A673 (cell line): Measurements from ENCODE around the gene AOPEP. TPM values are rescaled to one million over a fixed set of nuclear protein-coding genes. Genes with fewer than 3 reads are reported as not detected.

Experiments used
- BruUV-seq: library from RNA; stranded (reverse); fragments of 400-500 nt; replicated peaks from 2 replicates; lab custom pipeline; 2021; lab: Mats Ljungman, UMichigan
- CTCF ChIA-PET: fragments of 300-600 bp; sonication (Branson Sonifier 250); formaldehyde crosslinking; loops from one replicate; lab custom pipeline; 2022; ENCODE audit warnings: antibody characterized with exemption; lab: Charles Lee
- POLR2A ChIA-PET: fragments of 300-600 bp; sonication (Branson Sonifier 250); formaldehyde crosslinking; loops from one replicate; lab custom pipeline; 2022; ENCODE audit warnings: antibody characterized with exemption; ENCODE audit not compliant: low non-redundant PET; lab: Charles Lee
- DNase-seq: peaks from one replicate; pipeline ENCODE4 v3.0.0-alpha.2; 2015; ENCODE audit warnings: low spot score
- H3K27ac ChIP-seq: fragments of 200-600 bp; sonication (generic); 2 replicates; pipeline ENCODE4 v1.5.1; 2016; ENCODE audit warnings: mixed run types, low read depth, mild to moderate bottlenecking, mixed read lengths, antibody characterized with exemption, low read length; ENCODE audit not compliant: poor library complexity, severe bottlenecking
- H3K27me3 ChIP-seq: fragments of 200-600 bp; sonication (generic); replicated peaks from 2 replicates; pipeline ENCODE4 v1.6.1; 2017; ENCODE audit warnings: mixed run types, low read depth, mild to moderate bottlenecking, mixed read lengths, antibody characterized with exemption, low read length; ENCODE audit not compliant: insufficient read depth, poor library complexity
- H3K36me3 ChIP-seq: fragments of 200-600 bp; sonication (generic); 2 replicates; pipeline ENCODE4 v1.6.1; 2016; ENCODE audit warnings: mixed run types, mild to moderate bottlenecking, mixed read lengths, antibody characterized with exemption, low read length; ENCODE audit not compliant: insufficient read depth, poor library complexity, severe bottlenecking
- H3K4me1 ChIP-seq: fragments of 200-600 bp; sonication (generic); 2 replicates; pipeline ENCODE4 v1.6.1; 2017; ENCODE audit warnings: mixed run types, mild to moderate bottlenecking, mixed read lengths, antibody characterized with exemption, low read length; ENCODE audit not compliant: insufficient read depth, poor library complexity, severe bottlenecking
- H3K4me3 ChIP-seq: fragments of 200-600 bp; sonication (generic); 2 replicates; pipeline ENCODE4 v1.5.1; 2016; ENCODE audit warnings: low read depth, mixed run types, mild to moderate bottlenecking, mixed read lengths, low read length; ENCODE audit not compliant: poor library complexity, severe bottlenecking
- H3K9me3 ChIP-seq: fragments of 200-600 bp; sonication (generic); 2 replicates; pipeline ENCODE4 v1.6.1; 2016; ENCODE audit warnings: mixed run types, low read depth, mild to moderate bottlenecking, mixed read lengths, antibody characterized with exemption, low read length; ENCODE audit not compliant: poor library complexity, severe bottlenecking
- CTCF ChIP-seq: fragments of 300-800, 200-600 bp; sonication (generic); conservative IDR thresholded peaks from 2 replicates; pipeline ENCODE4 v1.5.1; 2017; ENCODE audit warnings: low read depth, mild to moderate bottlenecking, antibody characterized with exemption, low read length, moderate library complexity, mixed read lengths
- EZH2 ChIP-seq: fragments of 200-600 bp; sonication (generic); IDR thresholded peaks from 2 replicates; pipeline ENCODE4 v1.6.1; 2017; ENCODE audit warnings: borderline replicate concordance, low read depth, mild to moderate bottlenecking, mixed read lengths, antibody characterized with exemption, low read length; ENCODE audit not compliant: poor library complexity, severe bottlenecking
- intact Hi-C: fragments of 100-400 bp; cut with micrococcal nuclease; formaldehyde crosslinking; loops from one replicate; pipeline ENCODE4 v1.10.0; 2022; ENCODE audit not compliant: unreplicated experiment
- total RNA-seq: library from RNA; stranded (reverse); gene quantifications from 2 replicates; pipeline ENCODE4 v1.2.3, GENCODE V29; 2021

Gene AOPEP
- total RNA-seq, 1 experiment from 2014 or later, result 17.5 TPM

DNA sequence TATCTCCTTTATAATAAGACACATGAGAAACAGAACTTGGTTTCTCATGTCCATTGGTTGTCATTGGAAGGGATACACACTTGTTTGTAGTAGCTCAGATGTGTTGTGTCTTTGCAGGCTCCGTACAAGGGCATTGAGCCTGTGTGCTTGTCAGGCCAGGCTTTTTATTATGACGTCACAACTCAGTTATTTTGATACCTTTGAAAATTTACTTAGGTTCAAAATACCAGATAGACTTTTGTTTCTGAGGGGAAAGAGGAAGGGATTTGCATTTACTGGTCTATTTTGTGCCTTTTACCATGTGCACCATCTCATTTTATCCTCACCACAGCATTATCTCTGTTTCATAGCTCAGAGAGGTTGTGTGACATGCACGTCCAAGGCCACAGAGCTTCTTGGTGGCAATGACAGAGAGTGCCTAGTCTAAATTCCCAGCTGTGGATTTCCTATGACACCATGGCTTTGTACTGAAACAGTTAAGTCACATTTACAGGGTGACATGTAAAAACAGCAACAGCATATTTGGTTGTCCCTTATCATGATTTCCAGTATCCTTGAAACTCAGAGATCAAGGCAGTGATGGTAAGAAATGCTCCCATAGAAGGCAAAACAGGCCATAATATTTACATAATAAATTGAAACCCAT is 268.7 kb downstream of the AOPEP start:
- TF ChIP-seq CTCF, result no peak
- TF ChIP-seq EZH2, result no peak

GRCh38 chr9:94996641-94997040 is 270.1 kb downstream of the AOPEP start:
- no peak overlapping the region for H3K27ac ChIP-seq
- no peaks in the 10 kb centered on the region for H3K9me3 ChIP-seq
- no peak for DNase-seq
- H3K36me3 ChIP-seq, result no peaks in the 10 kb centered on the region
- intact Hi-C loops, result no loop called here
- POLR2A ChIA-PET, result no interaction called here
- no peak overlapping the region for H3K4me3 ChIP-seq
- no peak for TF ChIP-seq CTCF
- no peak for TF ChIP-seq EZH2
- BruUV-seq, result no TSS peak
- no peaks in the 10 kb centered on the region for H3K27me3 ChIP-seq
- H3K4me1 ChIP-seq, result peaks cover 3% of the 10 kb centered on the region
- CTCF ChIA-PET, result no interaction called here

More for the DNA sequence above, 268.7 kb downstream of the AOPEP start:
- POLR2A ChIA-PET, result no interaction called here
- Histone ChIP-seq H3K4me1 (peaks cover 3% of the 10 kb centered on the region), H3K27ac (no peak overlapping the region), H3K4me3 (no peak overlapping the region), H3K9me3 (no peaks in the 10 kb centered on the region), H3K27me3 (no peaks in the 10 kb centered on the region), H3K36me3 (no peaks in the 10 kb centered on the region)
- no peak for DNase-seq
- intact Hi-C loops, result no loop called here
- no TSS peak for BruUV-seq
- CTCF ChIA-PET, result no interaction called here

GRCh38 chr9:94997727-94998126 is 271.2 kb downstream of the AOPEP start:
- TF ChIP-seq CTCF (no peak), EZH2 (no peak)
- DNase-seq, result no peak
- Histone ChIP-seq H3K36me3 (no peaks in the 10 kb centered on the region), H3K27me3 (no peaks in the 10 kb centered on the region), H3K4me1 (peaks cover 3% of the 10 kb centered on the region), H3K4me3 (no peak overlapping the region), H3K27ac (no peak overlapping the region), H3K9me3 (no peaks in the 10 kb centered on the region)
- CTCF ChIA-PET, result no interaction called here
- intact Hi-C loops, result no loop called here
- no TSS peak for BruUV-seq
- POLR2A ChIA-PET, result no interaction called here
